SK-N-SH (cell line): ENCODE measurements around the gene FAM83D. TPM values are rescaled to one million over a fixed set of nuclear protein-coding genes. Genes with fewer than 3 reads are reported as not detected.

Source experiments
- CTCF ChIA-PET: fragments of 300-600, 350-600 bp; formaldehyde crosslinking; extraction: SDS; loops from one replicate; lab custom pipeline; 2021; lab: Yijun Ruan, JAX
- POLR2A ChIA-PET: fragments of 350-600 bp; sonication (Branson Sonifier 250); formaldehyde crosslinking; extraction: SDS; loops from one replicate; lab custom pipeline; 2020; ENCODE audit warnings: antibody characterized with exemption, inconsistent platforms; lab: Yijun Ruan, JAX
- DNase-seq: peaks from one replicate; pipeline ENCODE4 v3.0.0; 2012
- H2AFZ ChIP-seq: fragments of 200-600 bp; sonication (generic); 2 replicates; pipeline ENCODE4 v1.8.1; 2016; ENCODE audit warnings: antibody characterized with exemption, mild to moderate bottlenecking, low read depth
- H3F3A ChIP-seq: fragments of 200-600 bp; sonication (generic); replicated peaks from 2 replicates; pipeline ENCODE3; 2016; ENCODE audit warnings: antibody characterized with exemption, mild to moderate bottlenecking; ENCODE audit not compliant: insufficient read depth
- H3K27ac ChIP-seq, 2 experiments: fragments of 200-500 bp in 1 of 2; fragments of 200-600 bp in 1 of 2; sonication (Bioruptor generic) in 1 of 2; sonication (generic), shearing (Covaris generic) in 1 of 2; 2 replicates each; pipeline versions ENCODE4 v1.5.1 to v1.6.1; 2014 to 2016; ENCODE audit warnings: low read depth in 2 of 2, inconsistent platforms in 1 of 2, low read length in 1 of 2, mild to moderate bottlenecking in 1 of 2, mixed read lengths in 1 of 2
- H3K27me3 ChIP-seq: fragments of 200-600 bp; sonication (generic), shearing (Covaris generic); 2 replicates; pipeline ENCODE4 v1.6.1; 2016; ENCODE audit warnings: mixed run types; ENCODE audit not compliant: insufficient read depth
- H3K36me3 ChIP-seq, 2 experiments: fragments of 200-500 bp in 1 of 2; fragments of 200-600 bp in 1 of 2; sonication (Bioruptor generic) in 1 of 2; sonication (generic) in 1 of 2; replicated peaks in 1 of 2; 2 replicates each; pipeline versions ENCODE3 to v1.5.1; 2014 to 2016; ENCODE audit warnings: low read length in 1 of 2, mild to moderate bottlenecking in 1 of 2; ENCODE audit not compliant: insufficient read depth in 2 of 2, control insufficient read depth in 1 of 2
- H3K4me1 ChIP-seq, 2 experiments: fragments of 200-500 bp in 1 of 2; fragments of 200-600 bp in 1 of 2; sonication (Bioruptor generic) in 1 of 2; sonication (generic), shearing (Covaris generic) in 1 of 2; 2 replicates each; pipeline versions ENCODE4 v1.5.1 to v1.6.1; 2014 to 2016; ENCODE audit warnings: low read depth in 1 of 2, low read length in 1 of 2, mixed run types in 1 of 2; ENCODE audit not compliant: insufficient read depth in 2 of 2, control insufficient read depth in 1 of 2
- H3K4me2 ChIP-seq: fragments of 200-600 bp; sonication (generic), shearing (Covaris generic); 2 replicates; pipeline ENCODE4 v1.6.1; 2017; ENCODE audit warnings: mixed run types
- H3K4me3 ChIP-seq, 2 experiments: fragments of 200-500 bp in 1 of 2; fragments of 200-600 bp in 1 of 2; sonication (Bioruptor generic) in 1 of 2; sonication (generic), shearing (Covaris generic) in 1 of 2; 2 replicates each; pipeline versions ENCODE4 v1.5.1 to v1.8.1; 2014 to 2016; ENCODE audit warnings: low read depth in 2 of 2, inconsistent platforms in 1 of 2, low read length in 1 of 2, mild to moderate bottlenecking in 1 of 2, mixed read lengths in 1 of 2, moderate library complexity in 1 of 2
- H3K79me2 ChIP-seq: fragments of 200-600 bp; sonication (generic); 2 replicates; pipeline ENCODE4 v1.8.1; 2017; ENCODE audit warnings: mild to moderate bottlenecking; ENCODE audit not compliant: insufficient read depth
- H3K9ac ChIP-seq: fragments of 200-600 bp; sonication (generic); 2 replicates; pipeline ENCODE4 v1.6.1; 2017; ENCODE audit warnings: mixed run types
- H3K9me2 ChIP-seq: fragments of 200-600 bp; sonication (generic); 2 replicates; pipeline ENCODE4 v1.6.1; 2017; ENCODE audit warnings: mixed run types
- H3K9me3 ChIP-seq: fragments of 200-600 bp; sonication (generic); 2 replicates; pipeline ENCODE4 v1.6.1; 2017; ENCODE audit warnings: mixed run types, mild to moderate bottlenecking, moderate library complexity
- H4K20me1 ChIP-seq: fragments of 200-600 bp; sonication (generic); 2 replicates; pipeline ENCODE4 v1.6.1; 2017; ENCODE audit warnings: mild to moderate bottlenecking, mixed run types; ENCODE audit not compliant: insufficient read depth
- FOXJ3 ChIP-seq: sonication (generic); formaldehyde crosslinking; IDR thresholded peaks from 2 replicates; pipeline ENCODE4 v1.5.1; 2020; ENCODE audit warnings: mild to moderate bottlenecking, missing genetic modification reagents
- FOXM1 ChIP-seq: IDR thresholded peaks from 2 replicates; pipeline ENCODE4 v1.4.0; 2012; ENCODE audit warnings: low read depth, mild to moderate bottlenecking
- GABPA ChIP-seq: IDR thresholded peaks from 2 replicates; pipeline ENCODE4 v1.4.0; 2012; ENCODE audit warnings: low read depth, mild to moderate bottlenecking
- GATA2 ChIP-seq: sonication (generic); formaldehyde crosslinking; IDR thresholded peaks from 2 replicates; pipeline ENCODE4 v1.5.0; 2020; ENCODE audit warnings: mild to moderate bottlenecking, missing genetic modification reagents
- NFIC ChIP-seq: IDR thresholded peaks from 2 replicates; pipeline ENCODE4 v1.4.0; 2012; ENCODE audit warnings: borderline replicate concordance
- POLR2AphosphoS5 ChIP-seq: IDR thresholded peaks from 2 replicates; pipeline ENCODE4 v1.6.1; 2012; ENCODE audit warnings: low read depth, low read length
- RAD21 ChIP-seq: IDR thresholded peaks from 2 replicates; pipeline ENCODE4 v1.6.1; 2012; ENCODE audit warnings: mild to moderate bottlenecking, low read length
- RFX5 ChIP-seq: IDR thresholded peaks from 2 replicates; pipeline ENCODE4 v1.6.1; 2012; ENCODE audit warnings: mild to moderate bottlenecking, improper control_type of control experiment, low read length
- RXRA ChIP-seq: IDR thresholded peaks from 2 replicates; pipeline ENCODE4 v1.4.0; 2012; ENCODE audit warnings: low read depth, mild to moderate bottlenecking, borderline replicate concordance
- SIN3A ChIP-seq: IDR thresholded peaks from 2 replicates; pipeline ENCODE4 v1.6.1; 2012; ENCODE audit warnings: low read depth, mild to moderate bottlenecking, low read length, moderate library complexity, borderline replicate concordance
- SMC3 ChIP-seq: IDR thresholded peaks from 2 replicates; pipeline ENCODE4 v1.6.1; 2012; ENCODE audit warnings: low read depth, low read length, improper control_type of control experiment
- TAF1 ChIP-seq: IDR thresholded peaks from 2 replicates; pipeline ENCODE4 v1.6.1; 2012; ENCODE audit warnings: low read depth, mild to moderate bottlenecking, low read length, moderate library complexity, borderline replicate concordance
- TCF12 ChIP-seq: IDR thresholded peaks from 2 replicates; pipeline ENCODE4 v1.4.0; 2012
- USF1 ChIP-seq: IDR thresholded peaks from 2 replicates; pipeline ENCODE4 v1.4.0; 2012; ENCODE audit warnings: low read depth, borderline replicate concordance
- WGBS: methylation state at CpG from one replicate; pipeline ENCODE4 v1.1.6; 2017; ENCODE audit warnings: low lambda C conversion rate; 5-methylcytosine and 5-hydroxymethylcytosine counted together
- polyA plus RNA-seq, 3 experiments: library from polyadenylated mRNA; depleted of rRNA; stranded (reverse); fragments of >200 nt; gene quantifications; 2 replicates each; pipeline ENCODE4 v1.2.3, GENCODE V29; 2012

The FAM83D gene
- polyA plus RNA-seq, 1 of the 3 experiments (the other 2 are of a cell fraction), result 21.5 TPM

GRCh38 chr20:38897267-38897666, 28.9 kb upstream of the FAM83D start:
- CTCF ChIA-PET, result interaction anchor here (0.5 kb wide), 1 partner anchor 107 kb away, joined by 3 read pairs; no protein-coding TSS in a partner anchor
- Histone ChIP-seq H3K27me3 (peaks cover 17% of the 10 kb centered on the region; the same call in 1 of the 2 replicates), H3K79me2 (no peaks in the 10 kb centered on the region), H3K4me1 (peaks cover 0 to 25% of the 10 kb centered on the region in 2 experiments; a peak in 1 of 4 replicates), H3K27ac (no peak overlapping the region), H3K4me3 (no peak overlapping the region), H3K36me3 (peaks cover 0 to 2% of the 10 kb centered on the region in 2 experiments), H3K4me2 (no peak overlapping the region), H2AFZ (no peak overlapping the region), H3K9ac (no peak overlapping the region), H3K9me2 (no peaks in the 10 kb centered on the region), H4K20me1 (no peaks in the 10 kb centered on the region), H3F3A (no peaks in the 10 kb centered on the region), H3K9me3 (no peaks in the 10 kb centered on the region)
- no peak for DNase-seq
- WGBS, result 57% methylated on average over 4 of the region's 4 CpGs
- POLR2A ChIA-PET, result no interaction called here
- TF ChIP-seq GATA2 (CRISPR knock-in tag), result no peak
- TF ChIP-seq SMC3, result no peak
- TF ChIP-seq USF1, result no peak
- no peak for TF ChIP-seq FOXJ3 (CRISPR knock-in tag)
- no peak for TF ChIP-seq POLR2AphosphoS5
- TF ChIP-seq SIN3A, result no peak
- no peak for TF ChIP-seq GABPA
- no peak for TF ChIP-seq RAD21
- TF ChIP-seq NFIC, result no peak
- no peak for TF ChIP-seq FOXM1
- TF ChIP-seq TAF1, result no peak
- no peak for TF ChIP-seq RXRA
- no peak for TF ChIP-seq TCF12

GRCh38 chr20:38900606-38901005, 25.6 kb upstream of the FAM83D start:
- H4K20me1 ChIP-seq, result no peaks in the 10 kb centered on the region
- H3K36me3 ChIP-seq, result peaks cover 0 to 6% of the 10 kb centered on the region in 2 experiments
- no peak for DNase-seq
- CTCF ChIA-PET, result interaction anchor here (0.7 to 2.1 kb wide), 6 partner anchors 143 to 255 kb away, joined by 3 to 11 read pairs (median 4); no protein-coding TSS in a partner anchor
- no peak overlapping the region for H3K9ac ChIP-seq
- no peaks in the 10 kb centered on the region for H3K79me2 ChIP-seq
- TF ChIP-seq SIN3A (no peak), RFX5 (no peak)
- TF ChIP-seq, all 33 proteins: peak for 0
- H2AFZ ChIP-seq, result no peak overlapping the region
- H3K9me3 ChIP-seq, result no peaks in the 10 kb centered on the region
- WGBS, result 48% methylated on average over 13 of the region's 13 CpGs
- H3K4me1 ChIP-seq, result peaks cover 0 to 5% of the 10 kb centered on the region in 2 experiments; a peak in 1 of 4 replicates
- no peak overlapping the region for H3K27ac ChIP-seq
- peaks cover 17% of the 10 kb centered on the region; the same call in 1 of the 2 replicates for H3K27me3 ChIP-seq
- H3K4me2 ChIP-seq, result no peak overlapping the region
- no peaks in the 10 kb centered on the region for H3K9me2 ChIP-seq
- no peak overlapping the region for H3K4me3 ChIP-seq
- POLR2A ChIA-PET, result no interaction called here
- H3F3A ChIP-seq, result no peaks in the 10 kb centered on the region
